Hindlimb muscle (tissue), 1 donor: Measurements from ENCODE around the gene ARHGAP26. TPM values are rescaled to one million over a fixed set of nuclear protein-coding genes. Genes with fewer than 3 reads are reported as not detected.

ENCODE experiments used
- DNase-seq: peaks from one replicate; pipeline ENCODE4 v3.0.0-alpha.2; 2013
- polyA plus RNA-seq: library from polyadenylated mRNA; unstranded; fragments of 120-200 nt; gene quantifications from one replicate; pipeline ENCODE4 v1.2.1, GENCODE V29; 2013; ENCODE audit not compliant: insufficient read length

The ARHGAP26 gene
- polyA plus RNA-seq, 1 donor: 13.8 TPM

DNA sequence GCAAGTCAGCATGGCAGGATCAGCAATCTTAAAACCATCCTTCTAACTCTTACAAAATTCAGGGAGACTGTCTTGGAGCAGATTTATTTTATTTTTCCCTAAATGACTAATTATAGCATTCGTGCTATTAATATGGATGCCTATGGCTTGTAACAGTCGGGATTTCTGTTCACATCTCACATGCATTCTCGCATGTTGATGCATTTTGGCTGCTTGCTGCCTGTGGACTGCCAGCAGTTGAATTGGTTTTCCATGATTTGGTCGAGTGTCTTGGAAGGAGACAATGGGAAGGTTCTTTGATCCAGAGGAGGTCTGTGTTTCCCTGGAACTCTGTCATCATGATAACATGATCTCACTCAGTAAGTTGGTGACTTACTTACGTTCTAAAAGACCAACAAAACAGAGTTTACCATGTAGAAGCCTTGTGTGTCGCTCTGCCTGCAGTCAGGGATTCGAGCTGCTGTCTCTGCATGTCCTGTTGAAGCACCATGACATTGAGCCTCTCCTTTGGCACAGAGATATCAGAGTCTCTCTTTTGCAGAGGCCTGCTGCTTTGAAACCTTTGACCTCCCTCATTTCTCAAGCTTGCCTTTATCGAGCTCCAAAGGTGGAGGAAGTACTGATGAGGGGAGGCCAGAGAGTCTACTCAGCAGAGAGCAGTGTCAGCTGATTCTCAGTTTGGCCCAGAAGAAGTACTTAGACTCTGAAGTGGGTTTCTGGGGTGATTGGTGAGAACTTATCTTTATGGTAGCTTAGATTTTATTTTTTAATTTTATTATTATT, 82.4 kb downstream of the ARHGAP26 start:
- peak; percentile 76 for DNase-seq

DNA sequence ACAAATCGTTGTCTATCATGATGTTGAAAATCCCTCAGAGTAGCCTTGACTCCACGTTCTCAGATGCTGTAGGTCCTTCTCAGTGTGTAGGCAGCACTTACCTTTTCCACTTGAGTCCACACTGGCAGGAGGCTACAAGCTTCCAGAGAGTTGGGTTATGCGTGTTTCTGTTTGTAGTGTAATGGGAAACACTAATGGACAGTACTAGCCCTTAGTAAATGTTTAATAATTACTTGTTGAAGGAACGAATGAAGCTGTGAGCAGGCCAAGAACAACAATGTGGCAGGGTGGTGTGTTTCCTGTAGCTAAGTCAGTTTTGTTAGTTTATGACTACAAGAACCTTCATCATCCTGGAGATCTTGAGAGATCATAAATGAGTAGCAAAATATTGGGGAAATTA, 83.5 kb downstream of the ARHGAP26 start:
- no peak for DNase-seq

DNA sequence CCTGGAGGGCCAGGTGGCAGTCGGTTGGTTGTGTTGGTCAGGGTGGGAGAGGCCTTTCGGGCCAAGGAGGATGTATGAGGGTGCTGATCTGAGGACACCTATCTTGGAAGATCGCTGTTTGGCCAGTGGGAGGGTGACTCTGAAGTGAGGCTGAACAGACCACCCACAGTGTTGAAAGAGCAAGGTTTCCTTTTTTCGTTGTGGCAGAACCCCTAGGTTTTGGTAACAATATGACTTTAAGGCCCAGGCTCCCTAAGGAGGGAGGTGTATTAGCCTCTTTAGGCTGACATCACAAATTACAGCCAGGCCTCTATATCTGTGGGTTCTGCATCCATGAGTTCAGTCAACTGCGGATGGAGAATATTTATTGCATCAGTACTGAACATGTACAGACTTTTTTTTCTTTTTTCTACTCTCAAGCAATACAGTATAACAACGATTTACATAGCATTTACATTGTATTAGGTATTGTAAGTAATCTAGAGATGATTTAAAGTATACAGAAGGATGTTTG, 86.1 kb downstream of the ARHGAP26 start:
- no peak for DNase-seq

DNA sequence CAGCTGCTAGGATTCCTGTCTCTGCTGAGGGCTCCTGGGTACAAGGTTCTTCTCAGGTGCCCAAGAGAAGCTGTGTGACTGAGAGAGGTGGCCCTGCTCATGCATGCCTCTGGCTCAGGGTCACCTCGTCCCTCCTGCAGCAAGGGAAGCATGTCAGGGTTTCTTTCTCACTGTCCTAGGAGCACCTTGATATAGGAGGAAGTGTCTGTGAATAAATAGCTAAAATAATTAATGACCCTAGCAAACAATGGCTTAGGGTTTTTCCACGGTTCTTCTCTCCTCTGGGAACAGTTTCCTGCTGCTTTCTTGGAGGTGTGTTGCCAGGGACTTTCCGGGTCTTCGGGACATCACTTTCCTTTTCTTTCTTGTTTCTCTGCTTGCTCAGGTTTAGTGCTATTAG, 87.2 kb downstream of the ARHGAP26 start:
- no peak for DNase-seq

DNA sequence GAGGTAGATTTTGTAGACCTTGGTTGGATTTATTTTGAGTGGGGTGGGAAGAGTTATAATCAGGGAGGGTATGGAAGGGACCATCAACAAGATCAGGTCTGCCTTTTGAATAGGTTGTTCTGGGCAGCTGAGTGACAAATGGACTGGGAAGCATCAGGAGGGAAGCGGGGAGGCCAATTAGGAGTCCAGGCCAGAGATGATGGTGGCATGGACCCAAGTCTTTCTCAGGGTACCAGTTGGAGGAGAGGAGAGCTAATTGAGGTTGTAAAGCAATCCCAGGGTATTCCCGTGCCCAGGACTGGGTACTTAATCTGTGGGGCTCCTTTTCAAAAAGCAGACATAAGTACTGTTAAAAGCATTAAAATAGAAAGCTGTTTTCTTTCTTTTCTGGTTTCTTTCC, 88.9 kb downstream of the ARHGAP26 start:
- DNase-seq: no peak

DNA sequence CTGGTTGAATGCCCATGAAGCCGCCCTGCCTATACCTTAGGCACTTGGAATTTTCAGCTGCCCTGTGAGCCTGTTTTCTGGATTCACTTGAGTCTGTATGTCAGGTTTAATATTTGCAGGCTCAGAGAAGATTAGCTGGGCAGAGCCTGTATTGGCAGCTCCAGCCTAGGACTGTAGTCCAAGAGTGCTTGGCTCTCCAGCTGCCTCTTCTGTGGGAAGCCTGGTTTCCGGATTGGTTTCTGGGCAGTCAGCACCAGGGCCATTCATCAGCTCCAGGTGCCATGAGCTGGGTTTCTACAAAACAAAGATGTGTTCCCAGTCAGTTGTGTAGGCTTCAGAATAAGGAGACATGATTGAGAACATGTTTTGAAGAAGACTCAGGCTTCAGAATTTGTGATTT, 90.1 kb downstream of the ARHGAP26 start:
- DNase-seq: no peak

DNA sequence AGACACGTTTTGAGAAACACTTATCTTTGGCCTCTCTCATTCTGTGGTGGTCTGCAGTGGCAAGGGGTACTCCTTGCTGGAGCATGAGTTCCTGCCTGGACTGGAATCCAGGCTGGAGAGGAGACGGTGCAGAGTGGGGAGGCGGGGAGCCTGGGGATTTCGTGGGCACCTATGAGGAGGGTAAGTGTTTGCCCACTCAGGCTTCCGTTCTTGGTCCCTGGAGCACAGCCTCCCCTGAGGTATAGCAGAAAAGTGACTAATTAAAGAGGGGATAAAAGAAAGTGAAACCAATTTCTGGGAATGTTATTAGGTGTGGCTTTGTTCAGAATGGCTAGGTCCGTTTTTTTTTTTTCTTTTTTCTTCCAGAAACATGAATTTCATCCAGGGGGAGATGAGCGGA, 90.8 kb downstream of the ARHGAP26 start:
- DNase-seq: no peak

DNA sequence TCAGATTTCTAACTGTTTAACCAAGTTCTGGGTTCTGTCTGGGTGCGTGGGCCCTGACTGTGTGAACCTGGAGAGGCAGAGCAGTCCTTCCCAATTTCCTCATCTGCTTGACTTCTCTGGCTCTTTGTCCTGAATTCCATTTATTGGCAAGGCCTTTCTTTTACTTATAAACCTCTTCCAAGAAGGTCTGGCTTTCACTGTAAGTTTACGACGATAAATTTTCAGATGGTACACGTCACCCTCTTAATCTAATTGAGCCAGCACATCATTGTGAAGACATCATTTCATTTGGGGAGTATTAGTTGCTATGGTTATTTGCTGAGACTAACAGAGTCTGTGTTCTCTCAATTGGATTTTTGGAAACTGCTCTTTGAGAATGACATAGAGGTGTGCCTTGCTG, 92.4 kb downstream of the ARHGAP26 start:
- peak; percentile 50 for DNase-seq

DNA sequence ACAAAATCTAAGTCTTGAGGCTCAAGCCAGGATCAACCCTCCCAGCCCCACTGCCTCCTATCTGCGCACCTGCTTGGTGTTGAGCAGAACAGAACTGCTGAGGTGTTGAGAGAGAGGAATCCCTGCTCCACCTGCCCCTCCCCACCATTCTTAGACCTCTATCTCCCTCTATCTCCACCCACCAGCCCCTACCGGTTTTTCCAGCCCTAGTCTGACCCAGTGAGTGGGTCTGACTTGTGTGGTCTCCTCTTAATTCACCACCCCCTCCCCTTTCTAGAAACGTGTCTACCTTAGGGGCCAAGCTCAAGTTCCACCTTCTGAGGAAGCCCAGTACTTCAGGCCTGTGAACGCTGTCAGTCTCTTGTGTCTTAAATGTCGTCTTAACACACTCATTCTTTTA, 93.7 kb downstream of the ARHGAP26 start:
- no peak for DNase-seq

DNA sequence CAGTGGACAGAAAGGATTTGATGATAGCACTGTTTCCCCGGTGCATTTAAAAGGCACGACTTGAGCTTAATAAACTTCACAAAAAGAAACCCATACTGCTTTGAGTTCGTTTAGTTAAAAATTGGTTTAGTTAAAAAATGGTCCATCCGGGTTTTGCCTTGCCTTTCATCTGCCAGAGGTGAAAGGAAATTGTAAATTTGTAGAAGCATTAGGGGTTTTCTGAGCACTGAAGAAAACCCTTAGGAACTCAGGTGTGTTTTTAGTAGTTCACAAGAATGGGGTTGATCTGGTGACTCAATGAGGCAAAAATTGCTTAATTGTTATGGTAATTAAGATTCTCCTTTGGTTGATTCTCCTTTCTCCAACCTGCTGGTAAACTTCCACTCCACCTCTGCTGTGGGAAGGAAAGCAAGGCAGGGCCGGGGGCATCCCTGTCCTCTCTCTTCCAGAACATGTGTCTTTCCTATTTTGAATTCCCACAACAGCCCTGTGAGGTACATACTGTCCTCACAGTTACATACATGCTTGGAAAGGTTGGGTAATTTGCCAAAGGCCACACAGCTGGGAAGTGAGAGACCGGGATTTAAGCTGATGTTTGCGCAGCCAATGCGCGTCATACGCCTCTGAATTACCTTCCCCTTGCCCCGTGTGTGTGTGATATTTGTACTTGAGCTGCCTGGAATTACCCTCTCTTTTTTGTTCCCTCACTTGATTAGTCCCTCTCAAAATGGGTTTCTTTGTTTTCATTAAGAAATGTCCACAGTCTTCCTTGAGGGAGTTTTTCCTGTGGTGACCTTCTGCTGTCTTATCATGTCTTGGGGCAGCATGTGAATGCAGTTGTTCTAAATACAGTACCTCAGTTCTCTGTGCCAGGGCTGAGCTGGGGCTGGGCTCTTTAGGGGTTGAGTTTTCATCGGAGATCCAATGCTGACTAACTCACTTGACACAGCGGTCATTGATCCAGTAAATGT, 94.4 kb downstream of the ARHGAP26 start:
- no peak for DNase-seq

DNA sequence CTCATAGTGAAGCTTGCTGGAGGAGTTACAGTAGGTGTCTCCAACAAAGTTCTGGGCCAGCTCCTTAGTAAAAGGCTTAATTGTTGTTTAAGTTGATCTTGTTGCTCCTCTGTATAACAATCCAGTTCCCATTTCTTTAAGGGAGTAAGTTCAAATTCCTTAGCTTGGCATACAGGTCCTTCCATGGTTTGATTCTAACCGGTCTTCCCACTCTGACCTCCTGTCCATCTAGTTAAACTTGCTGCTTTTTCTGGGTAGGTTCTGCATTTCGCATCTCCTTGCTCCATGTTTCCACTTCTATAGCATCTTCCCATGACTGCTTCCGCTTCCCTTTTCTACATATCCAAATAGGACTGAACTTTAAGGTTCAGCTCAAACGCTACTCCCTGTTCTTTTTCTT, 95.5 kb downstream of the ARHGAP26 start:
- no peak for DNase-seq

DNA sequence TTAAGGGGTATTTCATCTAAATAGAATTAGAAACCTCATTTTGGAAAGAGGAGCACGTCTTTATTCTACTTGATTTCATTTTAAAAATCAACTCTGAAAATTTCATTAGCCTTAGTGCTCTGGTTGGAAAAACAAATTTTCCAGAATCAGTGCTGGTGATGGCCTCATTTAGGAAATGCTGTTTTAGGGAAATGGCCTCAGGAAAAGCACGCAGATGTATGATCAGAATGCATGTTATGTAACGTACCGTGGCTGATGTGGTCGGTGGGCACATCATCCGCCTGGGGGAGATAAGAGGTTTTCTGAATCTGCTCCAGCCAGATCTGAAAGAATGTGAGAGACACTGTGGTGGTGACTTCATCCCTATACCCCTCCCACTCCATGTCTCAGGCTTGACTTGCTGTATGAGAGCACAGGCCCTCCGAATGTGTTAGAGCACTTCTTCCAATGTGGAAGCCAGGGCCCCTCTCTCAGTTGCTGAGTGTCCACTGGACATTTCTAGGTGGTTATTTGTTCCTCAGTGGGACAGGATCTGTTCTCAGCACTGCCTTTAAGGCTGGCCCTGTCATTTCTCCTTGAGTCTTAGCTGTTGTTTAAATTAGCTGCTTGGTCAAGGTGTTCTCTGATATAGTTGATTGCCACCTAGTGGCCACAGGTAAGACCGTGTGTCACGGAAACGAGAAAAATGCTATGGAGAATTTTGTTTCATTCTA, 96.5 kb downstream of the ARHGAP26 start:
- DNase-seq: peak; percentile 54

DNA sequence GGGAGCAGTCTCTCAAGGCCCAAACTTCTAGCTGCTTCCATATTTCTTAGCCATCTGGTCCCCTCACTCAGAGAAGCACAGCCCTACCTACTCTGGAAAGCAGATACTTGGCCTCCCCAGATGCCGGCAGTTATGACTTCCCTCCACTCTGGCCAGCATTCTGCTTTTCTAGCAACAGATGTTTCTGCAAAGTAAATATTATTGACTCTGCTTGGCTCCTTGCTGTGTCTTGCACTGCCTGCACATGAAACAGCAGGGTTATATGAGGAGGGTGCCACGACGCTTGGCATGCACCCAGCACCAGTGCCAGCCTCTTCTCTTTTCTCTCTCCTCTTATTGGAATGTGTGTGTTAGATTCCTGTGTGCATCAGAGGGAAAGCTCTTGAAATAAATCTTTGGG, 99.7 kb downstream of the ARHGAP26 start:
- peak; percentile 72 for DNase-seq

DNA sequence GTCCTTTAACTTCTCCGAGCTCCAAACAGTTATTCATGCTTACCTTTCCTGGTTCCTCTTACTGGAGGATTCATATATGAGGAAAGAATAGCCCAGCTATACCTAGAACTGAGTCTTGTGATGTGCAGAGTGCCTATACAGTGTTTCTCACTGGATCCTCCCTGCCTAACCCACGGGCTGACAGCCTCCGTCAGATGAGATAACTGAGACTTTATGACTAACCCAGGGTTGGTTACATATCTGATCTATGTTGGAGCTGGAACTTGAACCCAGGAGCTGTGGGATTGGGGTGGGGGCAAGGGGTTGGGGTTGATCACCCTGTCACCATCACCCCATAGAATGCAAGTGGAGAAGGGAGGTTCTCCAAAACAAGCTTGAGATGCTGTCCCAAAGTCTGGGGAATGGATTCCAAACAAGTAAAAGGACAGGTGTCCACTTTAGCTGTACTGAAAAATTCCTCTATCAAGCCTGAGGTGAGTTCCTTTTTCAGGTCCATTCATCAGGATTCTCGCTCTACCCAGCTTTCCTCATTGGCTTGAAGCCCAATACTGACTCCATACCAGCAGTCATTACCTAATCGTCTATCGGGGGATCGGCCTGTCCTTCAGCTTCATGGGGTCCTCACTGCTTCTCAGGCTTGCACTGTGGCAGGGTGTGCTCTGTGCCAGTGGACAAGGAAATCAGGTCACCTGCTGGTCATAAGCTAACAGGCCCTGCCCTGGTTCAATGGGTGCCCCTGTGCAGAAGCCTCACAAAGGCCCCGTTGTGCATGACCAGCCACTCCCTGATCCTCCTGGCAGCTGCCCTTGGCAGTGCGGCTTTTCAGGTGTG, 100.6 kb downstream of the ARHGAP26 start:
- DNase-seq: no peak

DNA sequence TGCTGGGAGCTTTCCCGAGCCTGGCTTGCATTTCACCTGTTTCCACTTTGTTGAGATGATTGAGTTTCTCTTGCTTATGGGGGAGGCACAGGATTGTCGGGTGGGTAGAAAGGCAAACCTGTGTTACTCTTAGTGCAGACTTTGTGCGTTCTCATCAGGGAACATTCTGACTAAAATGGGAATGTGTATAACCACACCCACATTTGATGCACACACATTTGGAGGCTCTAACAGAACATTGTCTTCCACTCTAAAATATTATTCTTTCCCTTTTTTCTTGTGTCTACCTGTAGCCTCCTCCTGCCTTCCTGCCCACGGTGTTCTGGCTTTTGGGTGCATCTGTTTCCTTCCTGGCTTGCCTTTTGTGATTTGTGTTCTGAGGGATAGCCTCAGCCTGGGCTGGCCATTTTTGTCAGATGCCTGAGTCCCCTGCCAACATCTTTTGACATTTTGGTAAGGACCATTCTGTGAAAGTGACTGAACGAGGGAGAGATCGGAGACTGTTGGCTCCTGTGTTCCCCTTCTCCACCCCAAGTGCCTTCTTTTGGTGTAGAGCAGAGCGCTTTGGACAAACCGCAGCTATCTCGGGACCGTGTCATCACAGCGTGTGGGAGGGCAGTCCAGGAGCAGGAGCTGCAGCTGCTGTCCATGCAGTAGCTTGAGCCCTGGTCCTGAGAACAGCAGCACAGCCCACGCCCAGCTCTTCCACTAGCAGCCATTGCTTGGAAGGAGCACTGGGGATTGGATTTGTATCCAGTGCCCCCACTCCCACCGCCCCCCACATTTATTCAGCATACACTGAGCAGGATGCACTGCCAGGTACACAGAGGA, 101.4 kb downstream of the ARHGAP26 start:
- DNase-seq: no peak

DNA sequence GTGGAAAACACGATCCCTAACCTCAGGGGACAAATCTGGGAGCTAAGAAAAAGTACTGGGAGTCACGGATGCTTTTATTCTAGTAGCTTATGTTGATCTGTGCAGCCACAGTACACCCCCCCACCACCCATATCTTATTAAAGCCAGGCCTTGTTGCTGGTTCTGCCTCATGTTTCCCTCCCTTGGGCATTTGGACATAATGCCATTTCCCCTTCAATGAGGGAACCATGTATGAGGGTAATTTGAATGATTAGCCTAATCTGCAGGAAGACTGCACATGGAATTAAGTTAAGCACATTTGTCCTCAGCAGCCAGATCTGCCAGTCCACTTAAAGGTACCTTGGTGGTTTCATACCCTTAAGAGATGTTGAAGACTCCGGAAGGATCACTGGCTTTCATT, 102.0 kb downstream of the ARHGAP26 start:
- DNase-seq: no peak

DNA sequence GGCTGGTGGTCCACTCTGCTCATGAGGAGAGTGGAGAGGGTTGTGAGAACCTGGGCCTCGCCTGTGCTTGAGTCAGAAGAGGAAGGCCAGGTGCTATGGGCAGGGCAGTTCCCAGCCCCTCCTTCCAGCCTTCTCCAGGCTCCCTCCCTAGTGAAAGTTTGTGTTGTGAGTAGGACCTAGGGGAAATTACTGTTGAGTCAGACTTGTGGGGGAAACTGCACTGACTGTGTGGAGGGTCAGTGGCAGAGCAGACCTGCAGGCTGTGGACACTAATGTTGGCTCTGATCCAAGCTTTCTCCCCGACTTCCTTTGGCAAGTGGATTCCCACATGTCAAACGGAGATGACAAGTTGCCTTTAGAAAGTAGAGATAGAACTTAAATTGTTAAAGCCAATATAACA, 102.6 kb downstream of the ARHGAP26 start:
- DNase-seq: no peak

DNA sequence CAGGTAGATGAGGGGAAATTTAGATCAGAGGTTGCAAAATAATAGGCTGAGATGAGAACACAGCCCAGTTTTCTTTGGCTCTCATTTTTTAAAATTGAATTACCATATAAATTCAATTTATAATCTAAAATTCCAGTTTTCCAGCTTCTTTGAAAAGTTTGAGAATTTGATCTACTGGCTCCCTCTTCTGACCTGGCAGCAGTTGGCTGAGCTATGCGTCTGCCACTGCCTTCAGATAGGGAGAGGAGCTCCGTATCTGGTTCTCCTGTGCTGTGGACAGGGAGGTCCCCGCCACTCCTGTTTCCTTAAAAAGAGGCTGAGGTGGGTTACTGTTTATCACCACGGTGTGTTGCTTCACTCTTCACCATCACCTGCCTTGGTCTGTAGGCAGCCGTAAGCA, 103.7 kb downstream of the ARHGAP26 start:
- no peak for DNase-seq

DNA sequence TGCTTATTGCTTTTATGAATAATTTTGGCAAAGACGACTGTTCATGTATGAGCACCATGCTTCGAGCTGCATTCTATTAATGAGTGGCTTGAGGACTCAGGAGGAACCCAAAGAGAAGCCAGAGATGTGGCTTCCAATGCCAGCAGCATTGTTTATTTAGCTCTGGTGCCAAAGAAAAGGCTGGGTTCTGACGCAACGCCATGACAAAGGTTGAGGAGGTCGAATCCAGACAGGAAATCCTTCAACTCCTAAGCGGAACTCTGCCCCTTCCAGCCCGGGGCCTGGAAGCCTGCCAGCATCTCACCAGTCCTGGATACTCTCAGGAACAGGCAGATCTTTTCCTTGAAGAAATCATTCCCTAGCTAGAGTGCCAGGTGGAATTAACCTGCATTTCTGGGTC, 104.4 kb downstream of the ARHGAP26 start:
- DNase-seq: no peak

DNA sequence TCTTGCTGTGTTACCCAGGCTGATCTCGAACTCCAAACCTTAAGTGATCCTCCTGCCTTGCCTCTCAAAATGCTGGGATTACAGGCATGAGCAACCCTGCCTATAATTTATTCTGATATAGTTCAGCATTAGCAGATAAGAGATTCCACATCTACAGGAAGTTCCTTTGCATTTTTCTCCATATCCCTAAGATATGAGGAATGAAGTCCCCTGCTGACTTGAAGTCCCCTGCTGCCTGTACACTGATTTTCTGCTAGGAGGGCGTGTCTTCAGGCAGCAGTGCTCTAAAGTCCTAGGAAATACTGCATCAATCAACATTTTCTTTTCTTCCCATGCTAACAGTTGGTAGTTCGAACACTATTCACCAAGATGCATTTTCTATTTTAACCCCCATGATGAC, 105.8 kb downstream of the ARHGAP26 start:
- DNase-seq: no peak

DNA sequence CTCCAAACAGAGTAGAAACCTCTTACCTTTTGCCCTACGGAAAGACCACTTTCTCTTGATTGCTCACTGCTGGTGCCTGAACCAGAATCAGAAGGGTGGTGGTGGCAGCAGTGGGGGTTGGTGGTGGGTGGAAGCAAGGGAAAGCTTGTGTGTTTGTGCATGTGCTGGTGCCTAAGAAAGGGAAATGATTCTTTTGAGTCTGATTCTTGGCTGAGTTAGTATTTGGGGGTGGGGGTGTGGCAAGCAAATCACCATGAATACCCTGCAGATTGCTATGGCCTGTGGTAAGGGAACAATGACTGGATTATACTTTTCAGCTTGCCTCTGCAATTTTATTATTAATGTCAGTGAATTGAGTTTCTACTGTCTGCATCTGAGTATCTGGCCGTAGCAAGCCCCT, 106.6 kb downstream of the ARHGAP26 start:
- no peak for DNase-seq
